Subcutaneous abdominal adipose tissue (tissue), 5 donors: Measurements from ENCODE around the gene ANKS1B.
"Not testable (repeated sequence)": the region's sequence is repeated elsewhere in the genome, so short reads cannot be mapped to it uniquely, and the experiment has no call there.

ENCODE experiments used
- H3K27ac ChIP-seq: one replicate; pipeline ENCODE4 v1.7.0; 2013; ENCODE audit warnings: low read depth, mild to moderate bottlenecking, inconsistent platforms, low read length, moderate library complexity
- H3K27me3 ChIP-seq, 5 donors: one replicate each; pipeline ENCODE4 v1.7.0; 2013; ENCODE audit warnings: low read length in 5 of 5, inconsistent platforms in 1 of 5; ENCODE audit not compliant: control insufficient read depth in 5 of 5, insufficient read depth in 4 of 5
- H3K36me3 ChIP-seq, 5 donors: one replicate each; pipeline ENCODE4 v1.7.0; 2013; ENCODE audit warnings: low read length in 5 of 5; ENCODE audit not compliant: control insufficient read depth in 5 of 5, insufficient read depth in 5 of 5
- H3K4me1 ChIP-seq, 5 donors: one replicate each; pipeline ENCODE4 v1.7.0; 2013; ENCODE audit warnings: low read length in 5 of 5, mild to moderate bottlenecking in 3 of 5, moderate library complexity in 1 of 5; ENCODE audit not compliant: control insufficient read depth in 5 of 5, insufficient read depth in 5 of 5
- H3K4me3 ChIP-seq, 5 donors: one replicate each; pipeline ENCODE4 v1.7.0; 2013; ENCODE audit warnings: low read length in 5 of 5, low read depth in 1 of 5
- H3K9ac ChIP-seq, 5 donors: one replicate each; pipeline ENCODE4 v1.7.0; 2013; ENCODE audit warnings: low read length in 5 of 5, mild to moderate bottlenecking in 4 of 5, moderate library complexity in 3 of 5
- H3K9me3 ChIP-seq, 5 donors: one replicate each; pipeline ENCODE4 v1.7.0; 2013; ENCODE audit warnings: low read length in 5 of 5; ENCODE audit not compliant: control insufficient read depth in 5 of 5
- donor health status: healthy.
- donor health status: healthy.
- donor health status: healthy.
- donor health status: healthy.
- donor health status: healthy.

ANKS1B gene

DNA sequence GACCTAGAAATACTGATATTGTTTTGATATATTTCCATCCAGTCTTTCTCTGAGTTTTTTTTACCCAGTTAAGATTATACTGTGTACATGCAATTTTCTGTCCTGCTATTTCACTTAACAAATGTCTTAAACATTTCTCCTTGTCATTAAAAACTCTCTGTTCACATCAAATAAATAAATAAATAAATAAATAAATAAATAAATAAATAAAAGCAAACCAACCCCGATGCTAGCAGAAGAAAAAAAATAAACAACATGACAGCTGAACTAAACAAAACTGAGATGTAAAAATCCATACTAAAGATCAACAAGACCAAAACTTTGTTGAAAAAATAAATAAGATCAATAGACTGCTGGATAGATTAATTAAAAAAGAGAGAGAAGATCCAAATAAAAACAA is 407.6 kb downstream of the ANKS1B start:
- H3K27me3 ChIP-seq, H3K4me3 ChIP-seq, H3K36me3 ChIP-seq, H3K9ac ChIP-seq, H3K27ac ChIP-seq, H3K9me3 ChIP-seq, H3K4me1 ChIP-seq: not testable (repeated sequence)

GRCh38 chr12:99573980-99574379 is 410.8 kb downstream of the ANKS1B start:
- H3K9ac ChIP-seq = no peak overlapping the region
- H3K9me3 ChIP-seq = no peaks in the 10 kb centered on the region
- H3K36me3 ChIP-seq = peaks cover 0 to 5% (median 0%) of the 10 kb centered on the region in 5 donors
- no peak overlapping the region for H3K4me3 ChIP-seq
- no peak overlapping the region for H3K27ac ChIP-seq
- H3K4me1 ChIP-seq = no peaks in the 10 kb centered on the region
- H3K27me3 ChIP-seq = no peaks in the 10 kb centered on the region

- Histone ChIP-seq H3K9me3 (peaks cover 0 to 4% (median 2%) of the 10 kb centered on the region in 5 donors), H3K27ac (no peak overlapping the region), H3K36me3 (peaks cover 0 to 2% (median 0%) of the 10 kb centered on the region in 5 donors), H3K4me3 (no peak overlapping the region), H3K9ac (no peak overlapping the region), H3K4me1 (no peaks in the 10 kb centered on the region), H3K27me3 (no peaks in the 10 kb centered on the region)
These were observed 417.7 kb downstream of the ANKS1B start for GRCh38 chr12:99567072-99567471.

DNA sequence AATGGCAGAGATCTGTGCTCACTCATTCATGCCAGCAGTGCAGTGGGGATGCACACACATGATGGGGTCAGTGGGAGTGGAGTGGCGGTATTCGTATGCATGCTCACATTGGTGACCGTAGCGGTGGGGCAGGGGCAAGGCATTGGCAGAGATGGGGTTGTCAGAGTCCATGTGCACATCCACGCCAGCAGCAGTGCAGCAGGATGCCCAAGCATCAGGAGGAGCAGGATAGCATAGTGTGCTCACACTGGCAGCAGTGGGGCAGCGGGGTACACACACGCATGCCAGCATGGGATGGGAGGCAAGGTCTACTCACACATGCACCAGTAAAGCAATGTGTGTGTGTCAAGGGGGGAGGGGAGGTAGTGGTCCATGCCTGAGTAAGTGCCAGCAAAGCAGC is 426.6 kb downstream of the ANKS1B start:
- Histone ChIP-seq H3K27ac (no peak overlapping the region), H3K36me3 (peaks cover 0 to 3% (median 0%) of the 10 kb centered on the region in 5 donors), H3K9me3 (peaks cover 0 to 11% (median 8%) of the 10 kb centered on the region in 5 donors), H3K4me3 (no peak overlapping the region), H3K4me1 (no peaks in the 10 kb centered on the region), H3K27me3 (no peaks in the 10 kb centered on the region), H3K9ac (no peak overlapping the region)

DNA sequence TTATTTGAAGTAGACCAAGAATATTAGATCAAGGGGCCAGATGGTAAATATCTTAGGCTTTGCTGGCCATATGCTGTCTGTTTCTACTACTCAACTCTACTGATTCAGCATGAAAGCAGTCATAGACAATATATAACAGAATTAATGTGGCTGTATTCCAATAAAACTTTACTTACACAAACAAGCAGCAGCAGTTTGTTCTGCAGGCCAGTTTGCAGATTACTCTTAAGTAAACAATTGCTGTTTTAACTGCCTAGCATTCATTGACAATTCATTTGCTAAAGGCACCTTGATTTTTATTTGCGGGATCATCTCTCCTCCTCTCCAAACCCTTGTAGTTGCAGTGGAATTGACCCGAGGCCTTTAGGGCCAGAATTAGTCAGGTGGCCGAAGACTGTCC is 431.3 kb downstream of the ANKS1B start:
- Histone ChIP-seq H3K27ac (no peak overlapping the region), H3K9me3 (peaks cover 0 to 9% (median 5%) of the 10 kb centered on the region in 5 donors), H3K9ac (no peak overlapping the region), H3K4me3 (no peak overlapping the region), H3K4me1 (no peaks in the 10 kb centered on the region), H3K27me3 (no peaks in the 10 kb centered on the region), H3K36me3 (no peaks in the 10 kb centered on the region)

DNA sequence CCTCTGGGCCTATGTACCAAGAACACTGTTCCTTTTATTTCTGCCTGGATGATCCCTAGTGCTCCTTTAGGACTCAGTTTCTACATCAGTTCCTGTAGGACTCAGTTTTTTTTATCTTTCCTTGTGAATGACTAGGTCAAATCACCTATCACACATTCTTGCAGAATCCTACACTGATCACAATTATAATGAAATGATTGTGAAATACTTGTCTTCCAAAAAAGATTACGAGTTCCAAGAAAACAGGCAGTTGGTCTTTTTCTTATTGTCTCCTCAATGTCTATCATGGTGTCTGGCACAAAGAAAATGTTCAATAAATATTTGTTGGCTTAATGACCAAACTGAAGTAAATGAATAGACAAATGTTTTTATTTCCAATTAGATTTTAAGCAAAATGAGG is 432.7 kb downstream of the ANKS1B start:
- H3K36me3 ChIP-seq = no peaks in the 10 kb centered on the region

DNA sequence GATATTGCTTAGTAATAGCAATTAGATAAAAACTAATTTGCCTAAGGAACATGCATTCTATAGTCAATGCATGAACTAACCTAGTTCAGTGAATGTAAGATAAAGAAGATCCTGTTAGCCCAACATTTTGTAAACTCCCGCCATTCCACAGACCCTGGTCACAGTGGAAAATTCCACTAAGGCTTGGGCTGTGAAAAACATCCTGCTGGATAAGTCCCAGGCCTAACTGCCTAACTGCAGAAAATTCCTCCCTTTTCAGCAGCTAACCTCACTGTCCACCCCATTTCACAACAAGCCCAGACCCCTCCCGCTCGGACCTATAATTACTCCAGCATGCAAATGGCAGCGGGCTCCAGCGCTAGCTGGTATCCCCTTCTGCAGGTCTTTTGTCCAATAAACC is 435.1 kb downstream of the ANKS1B start:
- no peaks in the 10 kb centered on the region for H3K9me3 ChIP-seq
- no peaks in the 10 kb centered on the region for H3K36me3 ChIP-seq
- H3K27me3 ChIP-seq = no peaks in the 10 kb centered on the region
- H3K27ac ChIP-seq = no peak overlapping the region
- no peak overlapping the region for H3K9ac ChIP-seq
- H3K4me1 ChIP-seq = no peaks in the 10 kb centered on the region
- no peak overlapping the region for H3K4me3 ChIP-seq

More for the DNA sequence above, 432.7 kb downstream of the ANKS1B start:
- Histone ChIP-seq H3K9ac (no peak overlapping the region), H3K27ac (no peak overlapping the region), H3K4me3 (no peak overlapping the region), H3K27me3 (no peaks in the 10 kb centered on the region), H3K4me1 (no peaks in the 10 kb centered on the region), H3K9me3 (no peaks in the 10 kb centered on the region)

- H3K27ac ChIP-seq = no peak overlapping the region
- no peak overlapping the region for H3K4me3 ChIP-seq
- no peaks in the 10 kb centered on the region for H3K27me3 ChIP-seq
- no peaks in the 10 kb centered on the region for H3K4me1 ChIP-seq
- H3K9ac ChIP-seq = no peak overlapping the region
- no peaks in the 10 kb centered on the region for H3K36me3 ChIP-seq
- H3K9me3 ChIP-seq = no peaks in the 10 kb centered on the region
These were observed 435.5 kb downstream of the ANKS1B start for GRCh38 chr12:99549196-99549595.

DNA sequence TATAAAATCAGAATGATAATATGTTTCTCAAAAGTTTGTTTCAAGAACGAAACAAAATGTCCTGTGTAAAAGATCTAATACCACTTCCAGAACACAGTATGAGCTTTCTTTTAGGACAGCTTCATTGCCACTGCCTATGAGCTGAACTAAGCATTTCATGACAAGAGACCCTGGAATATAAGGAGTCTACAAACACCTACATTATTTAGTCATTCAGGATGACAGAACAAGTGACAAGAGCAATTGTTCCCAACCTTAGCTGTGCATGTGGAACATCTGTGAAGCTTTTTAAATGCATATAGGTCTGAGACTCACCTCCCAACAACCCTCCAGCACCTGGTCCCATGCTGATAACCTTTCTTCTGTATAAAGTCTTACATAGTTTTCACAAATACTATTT is 440.3 kb downstream of the ANKS1B start:
- no peak overlapping the region for H3K4me3 ChIP-seq
- H3K27me3 ChIP-seq = no peaks in the 10 kb centered on the region
- no peak overlapping the region for H3K27ac ChIP-seq
- H3K4me1 ChIP-seq = no peaks in the 10 kb centered on the region
- H3K36me3 ChIP-seq = no peaks in the 10 kb centered on the region
- no peak overlapping the region for H3K9ac ChIP-seq
- H3K9me3 ChIP-seq = peaks cover 0 to 3% (median 0%) of the 10 kb centered on the region in 5 donors

DNA sequence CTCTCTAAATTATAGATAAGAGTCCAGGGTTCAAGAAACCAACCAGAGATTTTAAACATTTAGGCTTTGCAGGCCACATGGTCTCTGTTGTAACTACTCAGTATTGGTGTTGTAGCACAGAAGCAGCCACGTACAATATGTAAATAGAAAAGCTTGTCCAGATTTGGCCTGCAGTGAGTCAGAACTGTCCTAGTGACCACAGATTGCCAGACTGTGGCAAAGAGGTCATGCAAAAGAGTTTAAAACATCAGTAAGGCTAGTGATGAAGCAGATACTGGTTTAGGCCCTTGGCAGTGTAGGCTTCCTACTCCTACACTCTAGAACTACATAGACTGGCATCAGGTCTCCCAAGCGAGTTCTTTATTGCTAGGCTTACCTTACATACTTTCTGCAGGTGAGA is 454.8 kb downstream of the ANKS1B start:
- no peaks in the 10 kb centered on the region for H3K27me3 ChIP-seq
- no peaks in the 10 kb centered on the region for H3K36me3 ChIP-seq
- no peak overlapping the region for H3K27ac ChIP-seq
- no peak overlapping the region for H3K4me3 ChIP-seq
- H3K9me3 ChIP-seq = peaks cover 0 to 3% (median 0%) of the 10 kb centered on the region in 5 donors
- H3K4me1 ChIP-seq = no peaks in the 10 kb centered on the region
- no peak overlapping the region for H3K9ac ChIP-seq

DNA sequence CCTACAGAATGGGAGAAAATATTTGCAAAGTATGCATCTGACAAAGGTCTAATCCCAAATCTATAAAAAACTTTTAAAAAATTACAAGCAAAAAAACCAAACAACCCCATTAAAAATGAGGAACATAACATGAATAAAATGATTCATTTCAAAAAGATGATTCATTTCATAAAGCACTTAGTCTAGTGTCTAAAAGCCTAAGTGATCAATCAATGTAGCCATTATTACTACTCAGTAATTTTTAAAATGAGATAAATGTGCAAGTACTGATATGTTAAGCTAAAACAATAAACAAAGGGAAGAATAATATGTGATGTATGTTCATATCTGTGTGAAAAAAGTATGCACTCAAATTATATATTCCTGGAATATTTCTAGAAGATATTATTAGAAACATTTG is 456.3 kb downstream of the ANKS1B start:
- no peaks in the 10 kb centered on the region for H3K4me1 ChIP-seq

More for the DNA sequence above, 456.3 kb downstream of the ANKS1B start:
- H3K27me3 ChIP-seq = no peaks in the 10 kb centered on the region
- H3K9me3 ChIP-seq = no peaks in the 10 kb centered on the region
- no peak overlapping the region for H3K4me3 ChIP-seq
- no peaks in the 10 kb centered on the region for H3K36me3 ChIP-seq
- H3K27ac ChIP-seq = no peak overlapping the region
- no peak overlapping the region for H3K9ac ChIP-seq
